Activated B cell treated with CpG ODN at 0.5 μM for 24 hours (primary cell): ENCODE data around the gene WWOX. TPM values are rescaled to one million over a fixed set of nuclear protein-coding genes. Genes with fewer than 3 reads are reported as not detected.

Experiments
- ATAC-seq: fragments of 200-7000 bp; cut with Tn5 transposase; one replicate; pipeline ENCODE4 v1.10.0; 2021; ENCODE audit warnings: low read depth, mild to moderate bottlenecking, moderate library complexity
- CTCF ChIA-PET: fragments of 350-600 bp; sonication (Branson Sonifier 250); formaldehyde crosslinking; loops from one replicate; lab custom pipeline; 2021; ENCODE audit warnings: antibody characterized with exemption; lab: Charles Lee
- POLR2A ChIA-PET: fragments of 350-600 bp; sonication (Branson Sonifier 250); formaldehyde crosslinking; loops from one replicate; lab custom pipeline; 2021; ENCODE audit warnings: antibody characterized with exemption; lab: Charles Lee
- DNase-seq: peaks from one replicate; pipeline ENCODE4 v3.0.0; 2022
- H3K27ac Mint-ChIP-seq: one replicate; pipeline ENCODE4 v1.8.0; 2020; ENCODE audit warnings: mixed read lengths
- H3K27me3 Mint-ChIP-seq: one replicate; pipeline ENCODE4 v1.8.0; 2021; ENCODE audit warnings: mixed read lengths
- H3K36me3 Mint-ChIP-seq: one replicate; pipeline ENCODE4 v1.8.0; 2021; ENCODE audit warnings: low read depth, mixed read lengths
- H3K4me1 Mint-ChIP-seq: one replicate; pipeline ENCODE4 v1.8.0; 2021; ENCODE audit warnings: mixed read lengths
- H3K4me3 Mint-ChIP-seq: one replicate; pipeline ENCODE4 v1.8.0; 2020; ENCODE audit warnings: mild to moderate bottlenecking, mixed read lengths
- H3K9me3 Mint-ChIP-seq: one replicate; pipeline ENCODE4 v1.8.0; 2020; ENCODE audit warnings: mixed read lengths
- CTCF ChIP-seq: fragments of 200-600 bp; IDR thresholded peaks from one replicate; pipeline ENCODE4 v1.8.0; 2022; ENCODE audit warnings: antibody characterized with exemption, mild to moderate bottlenecking
- intact Hi-C: fragments of 100-400 bp; cut with micrococcal nuclease; formaldehyde crosslinking; loops from one replicate; pipeline ENCODE4 v1.15.1; 2024
- total RNA-seq: library from RNA; stranded (reverse); gene quantifications from 2 replicates; pipeline ENCODE4 v1.2.3, GENCODE V29; 2022

The WWOX gene
- total RNA-seq, 1 donor from 2014 or later, result 22.6 TPM

- H3K4me3 Mint-ChIP-seq, result no peak overlapping the region
- TF ChIP-seq CTCF, result no peak
- H3K27me3 Mint-ChIP-seq, result no peaks in the 10 kb centered on the region
- POLR2A ChIA-PET, result no interaction called here
- no peak overlapping the region for H3K27ac Mint-ChIP-seq
- CTCF ChIA-PET, result no interaction called here
- DNase-seq (no peak), ATAC-seq (no peak)
- no peaks in the 10 kb centered on the region for H3K9me3 Mint-ChIP-seq
- no peaks in the 10 kb centered on the region for H3K36me3 Mint-ChIP-seq
- no peaks in the 10 kb centered on the region for H3K4me1 Mint-ChIP-seq
- intact Hi-C loops, result no loop called here
Observed at GRCh38 chr16:78271981-78272380, 172.5 kb downstream of the WWOX start.

GRCh38 chr16:78274771-78275170 lies 175.3 kb downstream of the WWOX start:
- ATAC-seq, result no peak
- DNase-seq, result no peak
- CTCF ChIA-PET, result no interaction called here
- TF ChIP-seq CTCF, result no peak
- H3K27me3 Mint-ChIP-seq, result no peaks in the 10 kb centered on the region
- POLR2A ChIA-PET, result no interaction called here
- no peaks in the 10 kb centered on the region for H3K9me3 Mint-ChIP-seq
- no peak overlapping the region for H3K27ac Mint-ChIP-seq
- no peaks in the 10 kb centered on the region for H3K4me1 Mint-ChIP-seq
- H3K4me3 Mint-ChIP-seq, result no peak overlapping the region
- intact Hi-C loops, result no loop called here
- no peaks in the 10 kb centered on the region for H3K36me3 Mint-ChIP-seq

GRCh38 chr16:78275420-78275819 lies 176.0 kb downstream of the WWOX start:
- POLR2A ChIA-PET, result no interaction called here
- ATAC-seq (no peak), DNase-seq (no peak)
- Mint-ChIP-seq H3K4me3 (no peak overlapping the region), H3K9me3 (no peaks in the 10 kb centered on the region), H3K4me1 (no peaks in the 10 kb centered on the region), H3K36me3 (no peaks in the 10 kb centered on the region), H3K27me3 (no peaks in the 10 kb centered on the region), H3K27ac (no peak overlapping the region)
- CTCF ChIA-PET, result no interaction called here
- no peak for TF ChIP-seq CTCF
- intact Hi-C loops, result no loop called here

GRCh38 chr16:78277321-78278055 lies 178.0 kb downstream of the WWOX start:
- intact Hi-C loops, result no loop called here
- Mint-ChIP-seq H3K4me1 (no peaks in the 10 kb centered on the region), H3K4me3 (no peak overlapping the region), H3K27ac (no peak overlapping the region), H3K36me3 (no peaks in the 10 kb centered on the region), H3K27me3 (no peaks in the 10 kb centered on the region), H3K9me3 (no peaks in the 10 kb centered on the region)
- no peak for ATAC-seq
- CTCF ChIA-PET, result no interaction called here
- TF ChIP-seq CTCF, result no peak
- POLR2A ChIA-PET, result no interaction called here
- no peak for DNase-seq

GRCh38 chr16:78278056-78278450 lies 178.6 kb downstream of the WWOX start:
- ChIA-PET POLR2A (no interaction called here), CTCF (no interaction called here)
- intact Hi-C loops, result no loop called here
- H3K27me3 Mint-ChIP-seq, result no peaks in the 10 kb centered on the region
- no peak for TF ChIP-seq CTCF
- H3K36me3 Mint-ChIP-seq, result no peaks in the 10 kb centered on the region
- no peaks in the 10 kb centered on the region for H3K4me1 Mint-ChIP-seq
- H3K4me3 Mint-ChIP-seq, result no peak overlapping the region
- ATAC-seq (no peak), DNase-seq (no peak)
- H3K27ac Mint-ChIP-seq, result no peak overlapping the region
- no peaks in the 10 kb centered on the region for H3K9me3 Mint-ChIP-seq
